Fibroblast of lung (primary cell): Measurements from ENCODE around the gene NUDT13.

Experiments used
- CTCF ChIP-seq, 2 donors: IDR thresholded peaks in 1 of 2; conservative IDR thresholded peaks in 1 of 2; 1 replicate in 1 of 2; 2 replicates in 1 of 2; pipeline ENCODE4 v1.5.1; 2011 to 2012; ENCODE audit warnings: low read length in 2 of 2, control low read depth in 1 of 2, inconsistent platforms in 1 of 2, low read depth in 1 of 2, mild to moderate bottlenecking in 1 of 2
- EZH2 ChIP-seq: IDR thresholded peaks from 2 replicates; pipeline ENCODE4 v1.5.1; 2012; ENCODE audit warnings: low read length, control low read depth, mild to moderate bottlenecking; ENCODE audit errors: missing control alignments

- TF ChIP-seq CTCF (conservative IDR thresholded peaks at IDR 0.05 in 1 of 2, IDR thresholded peaks at IDR 0.05 in 1 of 2; ENCODE audit: low read depth in 1 of 2, low read length in 2 of 2), result no peak
- no peak for TF ChIP-seq EZH2
Observed at GRCh38 chr10:73119952-73120351, 9.7 kb downstream of the NUDT13 start.
